Left colon (tissue), 2 donors: Measurements from ENCODE around the gene SFR1. TPM values are rescaled to one million over a fixed set of nuclear protein-coding genes. Genes with fewer than 3 reads are reported as not detected.
A peak's percentile ranks its signal among the peaks of the same experiment; 100 is the strongest.

ENCODE experiments used
- ATAC-seq: fragments of 200-7000 bp; cut with Tn5 transposase; one replicate; pipeline ENCODE4 v1.9.1; 2020; ENCODE audit warnings: mild to moderate bottlenecking, moderate library complexity
- DNase-seq, 2 donors: peaks; one replicate each; pipeline ENCODE4 v3.0.0-alpha.2; 2020
- intact Hi-C, 2 donors: fragments of 100-400 bp; cut with DNase I in 1 of 2; cut with micrococcal nuclease in 1 of 2; formaldehyde crosslinking; loops; one replicate each; pipeline versions ENCODE4 v1.11.2 to v1.14.0; 2022; cut with DNase I, micrococcal nuclease
- long read RNA-seq: library from polyadenylated mRNA; unstranded; transcript quantifications from one replicate; pipeline ENCODE4 v2.0.0, GENCODE V29; 2021
- total RNA-seq, 2 donors: library from RNA; stranded (reverse); fragmentation: NEBNext Ultra II Directional; extraction: Animal tissue kit (Norgen Biotek cat#: 25700); gene quantifications; one replicate each; pipeline ENCODE4 v1.2.1, GENCODE V29; 2021
- donor health status: DM: no; HTN: no; CAD: no.
- donor health status: DM: yes; HTN: yes; CAD: no.

Gene SFR1, protein sequence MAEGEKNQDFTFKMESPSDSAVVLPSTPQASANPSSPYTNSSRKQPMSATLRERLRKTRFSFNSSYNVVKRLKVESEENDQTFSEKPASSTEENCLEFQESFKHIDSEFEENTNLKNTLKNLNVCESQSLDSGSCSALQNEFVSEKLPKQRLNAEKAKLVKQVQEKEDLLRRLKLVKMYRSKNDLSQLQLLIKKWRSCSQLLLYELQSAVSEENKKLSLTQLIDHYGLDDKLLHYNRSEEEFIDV
- total RNA-seq, result 1 to 10 TPM; 3.4 to 5.6 TPM
- long read RNA-seq, transcript SFR1-201 (4 exons, 1,438 nt), result major isoform, 6 of 12 reads
- long read RNA-seq, partial matches to known transcripts, result 1 of 12 reads
- long read RNA-seq, other reads (novel, unspliced or antisense), result 1 of 12 reads

DNA sequence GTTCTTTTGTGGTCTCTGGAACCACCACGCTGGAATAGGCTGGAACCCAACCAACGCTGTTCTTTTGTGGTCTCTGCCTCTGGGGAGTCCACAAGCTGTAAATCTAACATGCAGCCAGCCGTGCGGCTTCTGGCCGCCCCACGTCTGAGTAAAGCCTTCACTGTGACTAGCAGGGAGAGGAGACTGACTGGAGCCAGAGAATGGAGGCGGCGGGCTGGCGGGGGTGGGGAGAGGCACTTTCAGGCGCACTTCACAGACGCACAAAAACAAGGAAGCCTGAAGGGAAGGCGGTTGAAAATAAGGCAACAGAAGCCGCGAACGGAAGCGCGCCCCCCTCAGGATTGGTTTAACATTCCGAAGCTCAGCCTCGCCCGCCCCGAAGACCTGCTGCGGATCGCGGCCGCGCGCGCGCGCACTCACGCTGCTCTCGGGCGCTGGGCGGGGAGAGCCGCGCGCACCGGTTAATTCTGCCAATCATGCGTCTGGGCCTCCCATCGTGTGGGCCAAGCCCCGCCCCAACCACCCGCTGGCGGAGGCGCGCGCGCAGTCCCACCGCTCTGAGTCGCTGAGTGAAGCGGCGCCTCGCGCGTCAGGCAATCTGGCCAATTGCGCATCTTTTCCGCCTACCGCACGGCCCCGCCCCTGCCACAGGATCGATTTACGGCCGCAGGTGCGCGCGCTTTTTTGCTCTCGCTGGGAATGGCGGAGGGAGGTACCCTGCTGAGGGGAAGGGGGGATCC lies at the start of gene SFR1:
Gene SFR1 (plus strand): TSS at position 687 of the 740 bp plus-strand sequence. CDS start 13 bp downstream, at position 700.
- intact Hi-C loops, result loop anchor here in 1 of 2 donors (10.0 kb wide), 1 partner anchor 147 kb away; no protein-coding TSS in a partner anchor
- ATAC-seq (peak; percentile 87), DNase-seq (peak; percentile 99)

DNA sequence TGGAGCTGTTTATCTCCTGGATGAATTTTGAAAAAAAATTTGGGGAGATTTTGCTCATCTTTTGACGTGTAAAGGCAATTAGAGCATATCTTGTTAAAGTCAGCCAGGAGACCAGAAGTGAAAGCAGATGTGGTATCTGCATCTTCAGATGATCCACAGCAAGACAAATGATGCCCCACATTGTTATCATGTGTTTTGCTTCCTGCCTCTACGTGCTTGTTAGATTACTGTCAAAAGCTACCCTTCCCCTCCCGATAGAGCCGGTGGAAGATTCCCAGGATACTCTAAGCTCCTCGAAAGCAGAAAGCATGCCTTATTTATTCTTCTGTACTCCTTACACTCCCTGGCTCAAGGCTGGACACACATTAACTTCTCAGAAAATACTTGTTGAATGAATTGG lies 49.2 kb upstream of the SFR1 start:
- DNase-seq, result no peak
- intact Hi-C loops, result no loop called here
- no peak for ATAC-seq

GRCh38 chr10:104074505-104074904 lies 47.5 kb upstream of the SFR1 start:
- no peak for ATAC-seq

DNA sequence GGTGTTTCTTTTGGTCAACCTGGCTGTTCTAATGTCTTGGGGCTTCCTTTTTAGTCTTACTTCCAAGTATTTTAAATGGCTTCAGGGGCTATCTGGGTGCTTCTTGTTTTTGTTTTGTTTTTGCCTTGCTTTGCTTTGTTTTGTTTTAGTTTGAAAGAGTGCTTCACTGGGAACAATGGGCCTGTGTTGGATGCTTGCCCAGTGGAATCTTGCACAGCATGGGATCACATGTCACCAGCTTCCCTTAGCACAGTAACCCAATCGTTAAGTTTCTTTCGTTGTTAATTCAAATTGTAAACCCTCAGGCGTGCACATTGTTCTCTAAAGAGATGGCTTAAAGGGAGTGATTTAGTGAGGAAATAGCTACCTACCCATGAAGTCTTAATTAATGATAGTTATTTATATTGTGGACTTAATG lies 45.2 kb upstream of the SFR1 start:
- DNase-seq (peak in 1 of 2 donors; percentile 58), ATAC-seq (peak; percentile 65)

More at GRCh38 chr10:104074505-104074904, 47.5 kb upstream of the SFR1 start:
- intact Hi-C loops, result no loop called here
- DNase-seq, result no peak

DNA sequence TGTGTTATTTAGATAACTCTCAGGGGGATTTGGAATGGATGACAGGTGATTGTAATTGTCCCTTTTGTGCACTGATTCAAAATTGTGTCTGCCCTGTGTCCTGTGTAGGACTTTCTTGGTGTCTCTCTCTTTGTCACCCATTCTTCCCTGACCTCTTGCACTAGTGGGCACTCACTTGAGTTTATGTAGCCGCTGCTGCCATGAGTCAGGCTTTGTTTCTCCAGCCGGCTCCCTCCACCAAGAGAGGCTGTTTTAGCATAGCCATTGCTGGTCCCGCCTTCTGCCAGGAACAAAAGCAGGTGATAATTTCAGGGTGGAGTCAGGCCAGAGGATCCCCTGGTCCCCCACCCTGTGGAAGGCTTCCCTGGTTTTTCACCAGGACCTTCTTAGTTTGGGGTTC lies 44.7 kb upstream of the SFR1 start:
- intact Hi-C loops, result no loop called here
- ATAC-seq (peak; percentile 28), DNase-seq (no peak)

More for the DNA sequence above, 45.2 kb upstream of the SFR1 start:
- intact Hi-C loops, result no loop called here

GRCh38 chr10:104077663-104078151 lies 44.3 kb upstream of the SFR1 start:
- intact Hi-C loops, result no loop called here
- DNase-seq (no peak), ATAC-seq (no peak)

DNA sequence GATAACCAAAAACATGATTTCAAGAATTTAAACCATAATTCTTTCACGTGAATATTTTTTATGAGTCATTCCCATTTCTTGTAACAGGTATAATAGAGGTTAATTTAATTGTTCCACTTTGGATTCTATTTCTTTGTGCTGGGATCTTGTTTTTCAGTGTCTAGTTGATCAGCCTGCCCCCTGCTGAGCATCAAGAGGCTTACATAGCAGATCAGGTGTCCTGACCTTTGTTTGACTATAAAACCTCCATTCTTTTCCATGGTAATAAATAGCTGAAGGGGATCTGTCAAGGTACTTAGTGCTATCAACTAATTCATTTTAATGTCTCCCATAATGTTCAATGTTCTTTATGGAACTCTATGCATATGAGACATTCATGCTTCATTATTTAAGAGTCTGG lies 41.2 kb upstream of the SFR1 start:
- DNase-seq (no peak), ATAC-seq (peak; percentile 68)
- intact Hi-C loops, result no loop called here

GRCh38 chr10:104081998-104082397 lies 40.0 kb upstream of the SFR1 start:
- no peak for ATAC-seq
- DNase-seq, result no peak
- intact Hi-C loops, result no loop called here

- ATAC-seq, result peak; percentile 35
- no peak for DNase-seq
- intact Hi-C loops, result no loop called here
Measured at GRCh38 chr10:104084482-104085142, 37.4 kb upstream of the SFR1 start.

GRCh38 chr10:104085801-104086400 lies 36.1 kb upstream of the SFR1 start, which contains the start of gene COL17A1:
Gene COL17A1, minus strand, starts transcription at chr10:104085880. Its CDS starts 5,207 bp downstream, at chr10:104080673.
- DNase-seq (peak; percentile 17 to 37), ATAC-seq (peak; percentile 85)
- intact Hi-C loops, result no loop called here

GRCh38 chr10:104088239-104088638 lies 33.7 kb upstream of the SFR1 start:
- no peak for ATAC-seq
- intact Hi-C loops, result no loop called here
- DNase-seq, result no peak

GRCh38 chr10:104089621-104090020 lies 32.4 kb upstream of the SFR1 start:
- ATAC-seq, result no peak
- DNase-seq, result no peak
- intact Hi-C loops, result no loop called here

DNA sequence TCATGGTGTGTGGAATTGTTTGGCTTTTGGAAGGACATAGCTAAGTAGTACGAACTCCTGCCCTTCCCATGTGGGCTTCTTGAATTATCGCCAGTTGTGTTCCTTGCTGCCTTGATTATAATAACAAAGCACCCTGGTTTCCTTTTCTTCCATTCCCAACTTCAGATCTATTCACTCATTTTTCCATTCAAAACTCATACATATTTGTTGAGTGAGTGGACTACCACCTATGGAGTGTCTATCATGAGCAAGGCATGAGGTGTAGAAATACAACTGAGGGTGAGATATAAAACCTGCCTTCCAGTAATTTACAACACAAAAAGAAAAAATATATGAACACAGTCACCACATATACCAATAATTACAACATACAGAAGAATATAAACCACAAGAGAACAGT lies 31.4 kb upstream of the SFR1 start:
- ATAC-seq (no peak), DNase-seq (no peak)
- intact Hi-C loops, result no loop called here

- no peak for ATAC-seq
- no peak for DNase-seq
- intact Hi-C loops, result no loop called here
Measured at GRCh38 chr10:104092749-104093148, 29.2 kb upstream of the SFR1 start.

- DNase-seq, result no peak
- intact Hi-C loops, result no loop called here
- ATAC-seq, result no peak
Measured at GRCh38 chr10:104096692-104097091, 25.3 kb upstream of the SFR1 start.

DNA sequence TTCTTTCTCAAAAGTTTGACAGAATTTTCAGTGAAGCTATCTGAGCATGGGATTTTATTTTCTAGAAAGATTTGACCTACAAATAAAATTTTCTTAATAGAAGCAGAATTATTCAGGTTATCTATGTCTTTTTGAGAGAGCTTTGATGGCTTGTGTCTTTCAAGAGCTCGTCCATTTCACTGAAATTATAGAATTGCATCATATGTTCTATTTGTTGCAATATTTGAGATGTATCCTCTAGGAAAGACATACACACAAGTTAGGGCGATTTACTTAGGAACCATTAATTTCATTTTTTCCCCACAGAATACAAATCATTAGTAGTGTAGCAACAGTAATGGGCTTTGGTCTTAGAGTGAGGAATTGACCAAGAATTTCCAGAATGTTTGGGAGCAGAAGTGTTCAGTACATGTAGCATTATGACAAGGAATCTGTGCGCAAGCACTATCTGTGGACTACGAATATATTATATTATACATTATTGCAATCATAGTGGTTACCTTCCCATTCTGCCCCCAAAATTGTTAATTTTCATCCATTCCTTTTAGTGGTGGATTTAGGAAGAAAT lies 23.5 kb upstream of the SFR1 start:
- DNase-seq (no peak), ATAC-seq (no peak)
- intact Hi-C loops, result no loop called here

DNA sequence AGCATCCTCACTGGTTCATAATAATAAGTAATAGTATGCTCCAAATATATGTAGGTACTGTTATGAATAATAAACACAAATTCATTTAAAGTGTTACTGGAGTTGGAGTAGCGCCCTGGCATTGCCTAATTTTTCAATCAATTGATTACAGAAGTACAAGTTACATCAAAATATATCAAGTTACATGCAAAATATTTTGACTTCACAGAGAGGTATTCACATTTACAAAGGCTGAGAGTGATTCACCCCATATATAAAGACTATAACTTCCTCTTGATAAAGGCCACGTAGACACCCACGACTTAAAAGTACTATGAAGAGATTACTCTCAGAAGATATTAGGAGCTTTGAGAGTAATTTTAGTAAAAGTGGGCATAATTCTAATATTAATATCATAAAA lies 22.7 kb upstream of the SFR1 start:
- DNase-seq (no peak), ATAC-seq (no peak)
- intact Hi-C loops, result no loop called here

DNA sequence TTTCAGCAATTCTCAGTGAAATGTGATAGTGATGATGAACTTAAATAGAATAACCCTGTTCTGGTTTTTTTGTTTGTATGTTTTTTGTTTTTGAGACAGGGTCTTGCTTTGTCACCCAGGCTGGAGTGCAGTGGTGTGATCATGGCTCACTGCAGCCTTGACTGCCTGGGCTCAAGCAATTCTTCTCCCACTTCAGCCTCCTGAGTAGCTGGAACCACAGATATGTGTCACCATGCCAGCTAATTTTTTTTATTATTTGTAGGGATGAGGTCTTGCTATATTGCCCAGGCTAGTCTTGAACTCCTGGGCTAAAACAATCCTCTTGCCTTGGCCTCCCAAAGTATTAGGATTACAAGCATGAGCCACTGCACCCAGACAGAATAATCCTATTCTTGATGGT lies 22.0 kb upstream of the SFR1 start:
- intact Hi-C loops, result no loop called here
- no peak for DNase-seq
- ATAC-seq, result no peak

GRCh38 chr10:104100795-104101194 lies 21.2 kb upstream of the SFR1 start:
- ATAC-seq, result no peak
- intact Hi-C loops, result no loop called here

More at GRCh38 chr10:104100795-104101194, 21.2 kb upstream of the SFR1 start:
- DNase-seq, result no peak
